ENCODE data around the gene MOB2. TPM values are rescaled to one million over a fixed set of nuclear protein-coding genes. Genes with fewer than 3 reads are reported as not detected.

Gene MOB2
- total RNA-seq, 1 donor from 2014 or later: 38.6 TPM

- TF ChIP-seq CTCF (IDR thresholded peaks at IDR 0.05): no peak
- peaks cover 5% of the 10 kb centered on the region for H3K4me1 Mint-ChIP-seq (ENCODE audit: unreplicated experiment)
- H3K9me3 Mint-ChIP-seq (ENCODE audit: unreplicated experiment): no peaks in the 10 kb centered on the region
- no peaks in the 10 kb centered on the region for H3K36me3 Mint-ChIP-seq (ENCODE audit: unreplicated experiment)
- H3K27me3 Mint-ChIP-seq (ENCODE audit: unreplicated experiment): no peaks in the 10 kb centered on the region
- H3K27ac Mint-ChIP-seq (ENCODE audit: unreplicated experiment): no peak overlapping the region
- no peak overlapping the region for H3K4me3 Mint-ChIP-seq (ENCODE audit: unreplicated experiment)
- no peak for DNase-seq (ENCODE audit: extremely low spot score, unreplicated experiment)
Observed at GRCh38 chr11:1529286-1529685, 42.7 kb upstream of the MOB2 start.

GRCh38 chr11:1528710-1529109 lies 42.1 kb upstream of the MOB2 start:
- Mint-ChIP-seq H3K36me3 (ENCODE audit: unreplicated experiment) (no peaks in the 10 kb centered on the region), H3K27me3 (ENCODE audit: unreplicated experiment) (no peaks in the 10 kb centered on the region), H3K4me1 (ENCODE audit: unreplicated experiment) (peaks cover 5% of the 10 kb centered on the region), H3K4me3 (ENCODE audit: unreplicated experiment) (no peak overlapping the region), H3K9me3 (ENCODE audit: unreplicated experiment) (no peaks in the 10 kb centered on the region), H3K27ac (ENCODE audit: unreplicated experiment) (no peak overlapping the region)
- no peak for DNase-seq (ENCODE audit: extremely low spot score, unreplicated experiment)
- TF ChIP-seq CTCF (IDR thresholded peaks at IDR 0.05): no peak

- no peak for TF ChIP-seq CTCF (IDR thresholded peaks at IDR 0.05)
- H3K4me3 Mint-ChIP-seq (ENCODE audit: unreplicated experiment): no peak overlapping the region
- H3K27me3 Mint-ChIP-seq (ENCODE audit: unreplicated experiment): no peaks in the 10 kb centered on the region
- H3K4me1 Mint-ChIP-seq (ENCODE audit: unreplicated experiment): peaks cover 11% of the 10 kb centered on the region
- H3K27ac Mint-ChIP-seq (ENCODE audit: unreplicated experiment): no peak overlapping the region
- no peaks in the 10 kb centered on the region for H3K9me3 Mint-ChIP-seq (ENCODE audit: unreplicated experiment)
- DNase-seq (ENCODE audit: extremely low spot score, unreplicated experiment): no peak
- H3K36me3 Mint-ChIP-seq (ENCODE audit: unreplicated experiment): no peaks in the 10 kb centered on the region
Observed at GRCh38 chr11:1526785-1527184, 40.2 kb upstream of the MOB2 start.

GRCh38 chr11:1523779-1524178 lies 37.2 kb upstream of the MOB2 start:
- Mint-ChIP-seq H3K36me3 (ENCODE audit: unreplicated experiment) (peaks cover 2% of the 10 kb centered on the region), H3K27ac (ENCODE audit: unreplicated experiment) (no peak overlapping the region), H3K27me3 (ENCODE audit: unreplicated experiment) (no peaks in the 10 kb centered on the region), H3K9me3 (ENCODE audit: unreplicated experiment) (no peaks in the 10 kb centered on the region), H3K4me3 (ENCODE audit: unreplicated experiment) (no peak overlapping the region), H3K4me1 (ENCODE audit: unreplicated experiment) (peaks cover 25% of the 10 kb centered on the region)
- TF ChIP-seq CTCF (IDR thresholded peaks at IDR 0.05): no peak
- no peak for DNase-seq (ENCODE audit: extremely low spot score, unreplicated experiment)

- Mint-ChIP-seq H3K4me3 (ENCODE audit: unreplicated experiment) (no peak overlapping the region), H3K9me3 (ENCODE audit: unreplicated experiment) (no peaks in the 10 kb centered on the region), H3K27me3 (ENCODE audit: unreplicated experiment) (no peaks in the 10 kb centered on the region), H3K36me3 (ENCODE audit: unreplicated experiment) (peaks cover 2% of the 10 kb centered on the region), H3K4me1 (ENCODE audit: unreplicated experiment) (peaks cover 25% of the 10 kb centered on the region), H3K27ac (ENCODE audit: unreplicated experiment) (no peak overlapping the region)
- no peak for TF ChIP-seq CTCF (IDR thresholded peaks at IDR 0.05)
- DNase-seq (ENCODE audit: extremely low spot score, unreplicated experiment): no peak
Observed at GRCh38 chr11:1523077-1523476, 36.5 kb upstream of the MOB2 start.
